ENCODE measurements around the gene NLRP3. TPM values are rescaled to one million over a fixed set of nuclear protein-coding genes. Genes with fewer than 3 reads are reported as not detected.

The NLRP3 gene
- total and polyA plus RNA-seq, 9 of the 15 experiments (the other 6 are each of a cell fraction or from before 2014, with no cell fraction given), result not detected

- Histone ChIP-seq H3K79me2 (ENCODE audit: control insufficient read depth, insufficient read depth, low read length) (no peaks in the 10 kb centered on the region), H3K36me3 (ENCODE audit: control insufficient read depth, insufficient read depth, low read length) (no peaks in the 10 kb centered on the region), H3K4me1 (replicated peaks in 1 of 2; ENCODE audit: control insufficient read depth in 2 of 2, insufficient read depth in 2 of 2, low read length in 2 of 2) (peaks cover 0 to 10% of the 10 kb centered on the region in 2 experiments; a peak in 4 of 5 replicates), H3K27me3 (ENCODE audit: control insufficient read depth in 2 of 2, insufficient read depth in 2 of 2, low read length in 2 of 2) (no peaks in the 10 kb centered on the region; a peak in 1 of 5 replicates), H3K9ac (ENCODE audit: insufficient read depth in 1 of 2, low read depth in 2 of 2, low read length in 2 of 2) (0 out of 4 replicates have a peak overlapping the region, but pooled peaks of 1 of the 2 experiments have one; percentile 20), H3K9me3 (replicated peaks; ENCODE audit: control insufficient read depth, insufficient read depth, low read depth, low read length) (peaks cover 4% of the 10 kb centered on the region; the same call in 1 of the 2 replicates), H3K4me3 (no peak overlapping the region), H4K20me1 (replicated peaks; ENCODE audit: control insufficient read depth, insufficient read depth, low read length) (no peaks in the 10 kb centered on the region), H3K4me2 (ENCODE audit: insufficient read depth, low read length) (no peak overlapping the region), H2AFZ (ENCODE audit: low read depth, low read length) (peak overlapping the region; percentile 44), H3K9me1 (ENCODE audit: control insufficient read depth, insufficient read depth, low read length) (no peaks in the 10 kb centered on the region), H3K27ac (ENCODE audit: extremely low read depth, low read depth, low read length) (no peak overlapping the region)
- WGBS (ENCODE audit: insufficient coverage, low coverage, missing lambda C conversion rate), result 28% methylated on average over 20 of the region's 20 CpGs
- ATAC-seq, result no peak; the same call in 2 of the 3 replicates
- CTCF ChIA-PET (ENCODE audit: low intra/inter-chr PET ratio), result no interaction called here
- FAIRE-seq, result no peak
- no peak for DNase-seq (ENCODE audit: extremely low read depth in 1 of 4, low spot score in 3 of 4)
- intact Hi-C loops (cut with micrococcal nuclease), result loop anchor here (10.0 kb wide), 2 partner anchors 154 to 476 kb away; partner anchors contain the start of gene TRIM58
- in situ Hi-C loops (cut with MboI), result no loop called here
- no TSS peak for BruUV-seq (replicated peaks)
- POLR2A ChIA-PET, result no interaction called here
- TF ChIP-seq ZNF699 (CRISPR knock-in tag; IDR thresholded peaks at IDR 0.05; ENCODE audit: insufficient replicate concordance) (no peak), ZKSCAN8 (CRISPR knock-in tag; IDR thresholded peaks at IDR 0.05) (no peak), CTCFL (IDR thresholded peaks at IDR 0.05; ENCODE audit: borderline replicate concordance, insufficient read depth, low read depth, low read length, poor library complexity, severe bottlenecking) (no peak), THAP7 (CRISPR knock-in tag; IDR thresholded peaks at IDR 0.05) (no peak), CHD4 (IDR thresholded peaks at IDR 0.05; ENCODE audit: insufficient read depth, insufficient replicate concordance, low read depth, low read length, poor library complexity, severe bottlenecking) (no peak), MAFK (IDR thresholded peaks at IDR 0.05; ENCODE audit: low read length) (no peak), ARID3B (CRISPR knock-in tag; IDR thresholded peaks at IDR 0.05; ENCODE audit: borderline replicate concordance) (0 out of 2 replicates have a peak, but pooled peaks have one; percentile 6), ZBTB49 (CRISPR knock-in tag; IDR thresholded peaks at IDR 0.05; ENCODE audit: borderline replicate concordance) (no peak), ARNT (IDR thresholded peaks at IDR 0.05) (no peak), MYC (IDR thresholded peaks at IDR 0.05; ENCODE audit: low read depth, low read length) (no peak), MYC (CRISPR knock-in tag; IDR thresholded peaks at IDR 0.05; ENCODE audit: borderline replicate concordance, low read depth) (no peak), USF1 (CRISPR knock-in tag; IDR thresholded peaks at IDR 0.05) (peak; percentile 58)
Measured at GRCh38 chr1:247378334-247379073, 37.5 kb upstream of the NLRP3 start.

Data from K562 (cell line).